ENCODE data around the gene RNF39.
"Not testable (repeated sequence)": the region's sequence is repeated elsewhere in the genome, so short reads cannot be mapped to it uniquely, and the experiment has no call there.

The RNF39 gene, protein sequence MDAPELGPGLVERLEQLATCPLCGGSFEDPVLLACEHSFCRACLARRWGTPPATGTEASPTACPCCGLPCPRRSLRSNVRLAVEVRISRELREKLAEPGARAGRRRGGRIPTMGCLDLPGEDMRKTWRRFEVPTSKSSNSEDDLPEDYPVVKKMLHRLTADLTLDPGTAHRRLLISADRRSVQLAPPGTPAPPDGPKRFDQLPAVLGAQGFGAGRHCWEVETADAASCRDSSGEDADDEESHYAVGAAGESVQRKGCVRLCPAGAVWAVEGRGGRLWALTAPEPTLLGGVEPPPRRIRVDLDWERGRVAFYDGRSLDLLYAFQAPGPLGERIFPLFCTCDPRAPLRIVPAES

DNA sequence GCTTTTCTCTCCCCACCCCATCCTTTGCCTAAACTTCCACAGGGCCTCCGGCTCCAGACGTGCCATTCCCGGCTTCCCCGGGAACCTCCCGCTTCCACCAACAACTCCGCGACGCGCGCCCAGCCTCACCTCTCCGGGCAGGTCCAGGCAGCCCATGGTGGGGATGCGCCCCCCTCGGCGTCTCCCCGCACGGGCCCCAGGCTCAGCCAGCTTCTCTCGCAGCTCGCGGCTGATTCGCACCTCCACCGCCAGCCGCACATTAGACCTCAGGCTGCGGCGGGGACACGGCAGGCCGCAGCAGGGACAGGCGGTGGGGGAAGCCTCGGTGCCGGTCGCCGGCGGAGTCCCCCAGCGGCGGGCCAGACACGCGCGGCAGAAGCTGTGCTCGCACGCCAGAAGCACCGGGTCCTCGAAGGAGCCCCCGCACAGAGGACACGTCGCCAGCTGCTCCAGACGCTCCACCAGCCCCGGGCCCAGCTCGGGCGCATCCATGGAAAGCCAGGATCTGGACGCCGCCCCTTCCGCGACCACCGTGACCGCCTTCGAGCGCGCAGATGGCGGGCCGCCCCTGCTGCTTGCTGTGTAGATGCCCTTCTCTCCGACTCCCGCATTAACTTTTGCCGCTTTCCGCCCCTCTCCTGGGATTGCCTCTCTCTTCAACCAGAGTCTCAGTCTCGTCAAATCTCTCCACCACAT lies at the start of gene RNF39:
TSS of gene RNF39 (minus strand) at position 676 of the 696 bp plus-strand sequence. CDS start at position 492, 184 bp downstream.
- DNase-seq (ENCODE audit: low read depth), result no peak

DNA sequence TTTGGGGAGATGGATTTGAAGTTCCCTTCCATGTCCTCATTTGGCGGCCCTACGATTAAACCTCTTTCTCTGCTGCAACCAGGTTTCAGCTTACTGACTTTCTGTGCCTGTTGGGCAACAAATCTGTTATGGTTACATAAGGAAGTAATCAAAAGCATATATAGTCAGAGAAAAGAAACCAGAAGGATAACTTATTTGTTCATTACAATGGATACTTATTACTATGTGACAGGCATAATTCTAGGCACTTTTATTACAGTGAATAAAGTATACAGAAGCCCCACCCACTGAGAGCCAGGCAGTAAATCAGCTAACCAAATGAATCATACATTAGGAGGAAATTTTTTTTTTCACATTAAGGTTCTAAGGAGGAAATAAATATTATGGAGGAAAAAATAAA lies 46.9 kb upstream of the RNF39 start:
- no peak for DNase-seq (ENCODE audit: low read depth)

DNA sequence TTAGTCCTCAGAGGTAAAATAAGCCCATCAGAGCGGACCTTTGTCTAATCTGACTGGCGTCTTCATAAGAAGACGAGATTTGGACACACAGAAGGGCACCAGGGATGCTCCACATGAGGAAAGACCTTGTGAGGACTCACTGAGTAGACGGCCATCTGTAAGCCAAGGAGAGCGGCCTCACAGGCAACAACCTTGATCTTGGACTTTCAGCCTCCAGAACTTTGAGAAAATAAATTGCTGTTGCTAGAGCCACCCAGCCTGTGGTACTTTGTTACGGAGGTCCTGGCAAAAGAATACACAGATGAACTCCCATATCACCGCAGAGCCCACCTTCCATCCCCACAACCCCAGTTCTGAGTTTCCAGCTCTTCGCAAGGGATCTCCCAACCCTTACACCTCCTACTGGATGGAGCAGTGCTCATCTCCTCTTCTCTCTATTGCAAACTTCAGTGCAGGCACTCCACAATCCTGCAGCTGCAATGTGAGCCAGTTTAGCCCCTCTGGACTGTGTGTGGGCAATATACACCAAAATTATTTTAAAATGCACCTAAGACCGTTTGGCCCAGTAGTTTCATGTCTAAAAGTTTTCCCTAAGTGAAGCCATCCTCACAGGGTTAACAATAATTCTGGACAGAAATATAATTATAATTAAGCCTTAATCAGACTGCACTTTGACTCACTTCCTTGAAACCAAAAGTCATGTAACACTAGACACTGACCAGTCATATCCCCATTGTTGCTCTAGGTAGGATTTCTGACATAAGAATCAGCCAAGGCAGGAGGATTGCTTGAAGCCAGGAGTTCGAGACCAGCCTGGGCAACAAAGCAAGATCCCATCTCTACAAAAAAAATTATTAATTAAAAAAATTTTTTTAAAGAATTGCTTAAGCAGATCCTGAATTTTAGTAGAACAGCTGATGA lies 46.1 kb upstream of the RNF39 start:
- no peak for DNase-seq (ENCODE audit: low read depth)

DNA sequence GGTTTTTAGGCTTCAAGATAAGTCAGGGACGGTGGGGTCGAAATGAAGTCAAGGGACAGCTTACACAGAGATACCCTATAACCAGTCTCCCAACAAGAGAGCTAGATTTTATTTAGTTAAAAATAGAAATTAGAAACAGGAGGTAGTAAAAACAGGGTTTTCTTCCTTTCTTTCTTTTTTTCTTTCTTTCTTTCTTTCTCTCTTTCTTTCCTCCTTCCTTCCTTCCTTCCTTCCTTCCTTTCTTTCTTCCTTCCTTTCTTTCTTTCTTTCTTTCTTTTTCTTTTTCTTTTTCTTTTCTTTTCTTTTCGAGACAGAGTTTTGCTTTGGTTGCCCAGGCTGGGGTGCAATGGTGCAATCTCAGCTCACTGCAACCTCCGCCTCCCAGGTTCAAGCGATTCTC lies 43.1 kb upstream of the RNF39 start:
- not testable (repeated sequence) for DNase-seq (ENCODE audit: low read depth)

DNA sequence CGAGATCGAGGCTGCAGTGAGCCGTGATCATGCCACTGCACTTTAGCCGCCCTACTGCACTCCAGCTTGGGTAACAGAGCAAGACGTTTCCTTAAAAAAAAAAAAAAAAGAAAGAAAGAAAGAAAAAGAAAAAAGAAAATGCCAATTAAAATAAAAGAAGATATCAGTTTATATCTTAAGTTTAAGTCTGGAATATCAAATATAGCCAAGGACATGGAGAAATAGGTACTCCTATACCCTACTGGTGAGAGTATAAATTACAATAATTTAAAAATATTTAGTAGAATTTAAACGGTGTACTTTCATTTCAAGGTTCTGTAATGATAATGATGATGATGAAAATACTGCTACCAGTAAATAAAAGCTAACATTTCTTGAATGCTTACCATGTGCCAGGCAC lies 41.2 kb upstream of the RNF39 start:
- DNase-seq (ENCODE audit: low read depth), result no peak

DNA sequence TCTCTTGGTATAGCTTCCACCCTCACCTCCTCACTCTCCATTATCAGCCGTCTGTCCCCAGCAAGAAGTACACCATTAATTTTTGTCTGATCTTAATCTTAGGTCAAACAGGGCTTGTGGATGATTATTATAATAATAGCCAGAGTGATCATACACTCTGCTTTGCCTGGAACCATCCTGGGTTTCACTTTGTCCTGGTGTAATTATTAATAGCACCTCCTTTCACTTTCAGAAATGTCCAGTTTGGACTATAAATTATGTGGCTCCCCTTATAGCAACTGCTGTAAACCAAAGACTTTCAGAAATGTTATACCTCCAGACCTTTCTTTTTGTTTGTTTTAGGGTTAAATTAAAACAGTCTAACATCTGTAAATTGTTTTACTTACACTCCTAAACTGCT lies 38.3 kb upstream of the RNF39 start:
- no peak for DNase-seq (ENCODE audit: low read depth)

DNA sequence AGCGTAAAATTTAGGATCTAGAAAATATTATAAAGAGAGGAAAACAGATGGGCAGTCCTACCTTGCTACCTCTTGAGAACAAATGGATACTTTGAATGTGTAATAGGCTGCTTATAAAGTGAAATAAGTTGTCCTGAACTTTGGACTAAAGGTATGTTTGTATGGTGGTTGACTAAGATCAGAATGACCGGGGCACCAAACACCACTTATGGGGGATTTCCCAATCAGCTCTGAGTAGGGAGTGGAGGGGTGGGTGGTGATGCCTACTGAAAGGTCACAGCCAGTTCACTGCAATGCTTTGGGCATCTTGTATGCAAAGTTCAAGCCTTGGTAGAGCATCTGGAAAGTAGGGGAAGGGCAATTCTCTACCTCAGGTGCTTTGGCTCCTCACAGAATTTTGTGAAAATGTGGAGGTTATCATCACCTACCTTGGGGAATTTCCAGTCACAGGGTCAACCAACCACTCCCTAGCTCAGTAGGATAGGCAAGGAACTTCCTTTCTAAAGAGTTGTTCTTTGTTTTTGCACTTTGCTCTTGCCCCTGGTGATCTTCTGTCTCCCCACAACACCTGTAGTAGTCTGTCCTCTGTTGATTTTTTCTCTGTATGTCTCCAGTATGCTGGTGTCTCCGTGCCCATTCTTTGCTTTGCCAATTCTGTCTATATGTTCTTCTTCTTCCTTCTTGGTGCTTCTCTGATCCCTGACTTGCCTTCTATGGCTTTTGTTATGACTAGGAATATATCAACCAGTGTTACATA lies 37.6 kb upstream of the RNF39 start, which contains the start of gene TRIM31:
TSS of gene TRIM31 (minus strand) at position 88 of the 757 bp plus-strand sequence. CDS start 285 bp downstream, outside the sequence.
- no peak for DNase-seq (ENCODE audit: low read depth)

DNA sequence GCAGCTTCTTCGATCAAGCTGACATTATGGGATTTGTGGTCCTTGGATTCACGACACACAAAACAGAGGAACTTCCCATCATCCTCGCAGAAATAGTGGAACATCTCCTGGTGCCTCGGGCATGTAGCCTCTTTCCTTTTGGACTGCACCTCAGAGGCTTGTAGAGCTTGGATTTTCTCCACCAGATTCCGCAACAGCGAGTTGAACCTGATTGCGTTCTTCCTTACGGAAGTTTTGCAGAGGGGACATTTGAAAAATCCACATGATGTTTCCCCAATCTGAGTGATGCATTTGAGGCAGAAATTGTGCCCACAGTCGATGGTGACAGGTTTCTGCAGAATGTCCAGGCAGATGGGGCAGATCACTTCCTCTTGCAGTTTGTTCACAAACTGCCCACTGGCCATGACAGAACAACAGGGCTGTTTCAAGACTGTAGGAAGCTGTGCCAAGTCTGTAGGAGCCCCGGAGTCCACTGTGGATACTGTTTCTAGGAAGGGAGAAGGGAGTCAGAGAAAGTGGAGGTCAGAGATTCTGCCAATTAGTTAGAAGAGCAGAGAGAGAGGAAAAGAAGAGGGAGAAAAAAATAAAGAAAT lies 36.9 kb upstream of the RNF39 start:
- DNase-seq (ENCODE audit: low read depth), result no peak

DNA sequence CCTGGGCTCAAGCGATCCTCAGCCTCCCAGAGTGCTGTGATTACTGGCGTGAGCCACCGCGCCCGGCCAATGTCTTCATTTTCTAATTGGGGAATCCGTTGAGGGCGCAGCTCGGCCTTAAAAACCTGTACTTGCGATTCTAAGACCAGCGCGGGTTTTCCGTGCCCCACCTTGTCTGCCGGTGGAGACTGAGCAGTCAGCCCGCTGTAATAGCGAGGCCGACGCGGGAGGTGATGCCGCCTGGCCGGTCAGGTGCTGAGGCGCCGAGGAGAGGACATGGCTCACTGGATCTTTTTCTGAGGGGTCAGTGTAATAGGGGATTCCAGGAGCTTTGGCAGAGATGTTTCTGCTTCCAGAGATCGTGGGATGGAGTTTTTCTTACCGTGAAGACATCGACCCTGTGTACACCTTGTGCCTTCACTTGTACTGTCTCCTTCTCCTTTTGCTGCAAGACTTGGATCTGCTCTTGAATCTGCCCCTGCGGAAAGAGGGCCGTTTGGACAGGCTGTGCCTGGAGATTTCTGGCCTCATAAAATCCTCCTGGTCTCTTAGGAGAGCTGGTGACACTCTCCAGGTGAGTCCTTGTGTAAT lies 35.8 kb upstream of the RNF39 start:
- no peak for DNase-seq (ENCODE audit: low read depth)

DNA sequence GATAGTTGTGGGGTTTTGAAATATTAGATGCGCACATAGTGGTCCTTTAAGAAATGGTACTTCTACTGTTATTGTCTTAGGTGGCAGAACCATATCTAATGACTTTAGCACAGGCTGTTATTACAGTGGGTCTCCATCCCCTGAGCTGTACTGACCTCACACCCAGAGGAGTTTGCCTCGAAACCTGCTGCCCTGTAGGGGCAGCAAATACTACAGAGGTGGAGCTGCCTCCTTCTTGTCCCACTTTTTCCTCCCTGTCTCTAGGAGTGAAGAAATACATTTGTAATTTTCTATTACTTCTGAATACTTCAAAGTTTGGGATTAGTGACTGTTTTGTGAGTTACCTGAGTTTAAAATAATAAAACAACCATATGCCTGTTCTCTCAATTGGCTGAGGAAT lies 29.1 kb upstream of the RNF39 start:
- no peak for DNase-seq (ENCODE audit: low read depth)

DNA sequence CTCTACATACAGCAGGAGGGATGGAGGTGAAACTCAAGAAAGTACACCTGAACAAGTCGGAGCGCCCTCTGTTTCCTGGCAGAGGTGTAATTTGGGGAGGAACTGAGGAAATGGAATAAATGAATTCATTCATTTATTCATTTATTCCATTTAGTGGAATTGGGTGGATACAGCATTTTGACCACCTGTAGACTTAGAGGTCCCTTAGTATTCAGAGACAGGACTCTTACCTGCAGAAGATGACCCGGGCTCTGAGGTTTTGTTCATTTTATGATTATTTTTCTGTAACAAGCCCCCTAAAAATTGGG lies 28.3 kb upstream of the RNF39 start:
- DNase-seq (ENCODE audit: low read depth), result no peak

DNA sequence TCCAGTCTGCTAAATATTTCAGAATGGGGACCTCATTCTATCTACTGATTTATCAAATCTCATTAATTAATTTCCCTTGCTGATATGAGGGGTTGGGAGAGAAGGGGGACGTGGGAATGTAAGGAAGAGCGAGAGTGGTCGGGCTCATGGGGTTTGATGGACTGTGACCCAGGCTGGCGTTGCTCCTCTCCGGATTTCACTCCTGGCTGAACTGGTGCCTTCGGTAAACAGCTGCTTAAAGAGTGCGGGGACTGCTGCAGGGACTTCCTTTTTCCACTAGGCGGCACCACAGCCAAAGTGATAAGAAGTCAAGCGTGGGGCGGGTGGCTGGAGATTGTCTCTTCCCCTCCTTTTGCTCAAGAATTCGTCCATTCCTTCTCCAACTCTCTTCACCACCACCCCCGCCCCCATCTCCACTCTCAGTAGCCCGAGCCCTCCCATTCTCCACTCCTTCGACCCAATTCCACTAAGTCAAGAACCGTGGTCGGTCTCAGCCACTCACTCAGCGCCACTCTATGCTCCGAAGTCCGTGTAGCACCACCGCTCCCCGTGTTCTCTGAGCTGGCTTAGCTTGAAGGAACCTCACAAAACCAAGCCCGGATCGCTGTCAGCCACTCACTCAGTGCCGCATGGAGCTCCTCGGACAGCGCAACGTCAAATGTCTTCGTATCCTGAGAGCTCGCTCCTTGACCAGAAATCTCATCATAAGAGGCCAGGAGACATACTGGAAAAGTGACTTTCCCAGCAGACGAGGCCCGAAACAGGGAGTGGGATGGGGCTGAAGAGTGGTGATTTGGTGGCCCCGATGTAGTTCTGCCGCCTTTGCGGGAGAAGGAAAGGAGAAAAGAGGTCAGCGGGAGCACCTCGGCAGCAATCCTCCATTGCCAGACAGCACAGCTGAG lies 27.7 kb upstream of the RNF39 start:
- DNase-seq (ENCODE audit: low read depth), result peak; percentile 70

DNA sequence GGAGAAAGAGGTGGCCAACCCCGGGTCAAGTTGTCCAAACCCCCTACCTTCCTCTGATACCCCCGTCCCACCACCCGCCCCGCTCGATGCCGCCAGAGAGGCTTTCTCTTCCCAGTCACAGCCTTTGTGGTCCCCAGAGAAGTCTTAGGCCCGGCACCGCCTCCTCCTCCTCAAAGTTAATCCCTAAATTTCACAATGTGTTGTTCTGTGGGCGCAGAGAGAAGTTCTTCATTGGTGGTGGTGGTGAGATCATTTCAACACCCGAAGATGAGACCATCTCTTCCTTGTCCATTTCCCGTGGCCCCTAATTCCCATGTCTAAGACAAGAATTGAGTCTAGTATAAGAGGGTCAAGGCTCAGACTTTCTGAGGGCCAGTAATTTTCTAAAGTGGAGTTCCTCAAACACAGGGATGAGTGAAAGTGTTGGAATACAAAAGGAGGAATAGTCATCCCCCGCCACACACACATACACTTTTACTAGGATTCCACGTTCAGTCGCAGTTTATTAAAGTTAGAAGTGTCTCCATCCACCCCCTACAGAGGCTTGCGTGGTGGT lies 26.9 kb upstream of the RNF39 start:
- DNase-seq (ENCODE audit: low read depth), result no peak

DNA sequence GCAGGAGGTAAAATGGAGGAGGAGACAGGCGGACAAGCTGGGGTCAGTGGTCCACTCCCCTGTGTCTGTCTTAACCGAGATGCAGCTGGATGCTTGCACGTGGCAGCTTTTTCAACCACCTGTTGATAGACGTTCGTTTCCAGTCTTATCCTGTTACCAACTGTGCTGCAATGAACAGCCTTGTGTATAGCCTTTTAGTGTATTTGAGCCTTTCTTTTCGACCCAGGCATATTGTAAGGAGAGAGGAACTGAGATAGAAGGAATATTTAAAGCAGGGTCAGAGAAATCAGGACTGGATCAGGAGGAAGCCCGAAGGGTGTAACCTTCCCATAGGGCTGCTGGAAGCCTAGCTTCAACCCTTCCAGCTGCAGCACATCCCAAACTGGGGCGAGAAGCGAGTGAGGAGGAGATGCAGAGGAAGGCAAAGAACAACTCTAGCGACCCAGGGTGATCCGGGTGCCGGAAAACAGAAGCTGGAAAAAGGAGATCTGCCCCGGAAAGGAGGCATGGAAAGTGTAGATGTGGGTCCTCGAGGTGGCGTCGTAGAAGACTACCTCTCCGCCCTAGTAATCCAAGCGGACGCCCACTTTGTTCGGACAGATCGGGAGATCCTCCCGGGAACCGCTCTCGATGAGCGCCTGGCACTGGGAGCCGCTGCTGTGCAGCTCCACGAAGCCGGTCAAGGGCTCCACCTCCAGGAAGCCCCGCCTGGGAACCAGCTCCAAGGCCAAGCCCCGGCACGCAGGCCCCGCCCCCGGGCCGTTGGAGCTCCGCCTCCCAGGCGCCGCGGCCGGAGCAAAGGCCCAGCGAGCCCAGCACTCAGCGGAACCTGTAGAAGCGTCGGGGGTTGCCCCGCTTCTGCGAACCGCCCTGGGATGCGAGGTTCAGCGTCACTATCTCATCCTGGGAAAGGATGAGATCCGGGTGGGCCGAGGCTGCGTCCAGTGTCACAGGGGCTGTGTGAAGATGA lies 26.2 kb upstream of the RNF39 start:
- DNase-seq (ENCODE audit: low read depth), result peak; percentile 61

DNA sequence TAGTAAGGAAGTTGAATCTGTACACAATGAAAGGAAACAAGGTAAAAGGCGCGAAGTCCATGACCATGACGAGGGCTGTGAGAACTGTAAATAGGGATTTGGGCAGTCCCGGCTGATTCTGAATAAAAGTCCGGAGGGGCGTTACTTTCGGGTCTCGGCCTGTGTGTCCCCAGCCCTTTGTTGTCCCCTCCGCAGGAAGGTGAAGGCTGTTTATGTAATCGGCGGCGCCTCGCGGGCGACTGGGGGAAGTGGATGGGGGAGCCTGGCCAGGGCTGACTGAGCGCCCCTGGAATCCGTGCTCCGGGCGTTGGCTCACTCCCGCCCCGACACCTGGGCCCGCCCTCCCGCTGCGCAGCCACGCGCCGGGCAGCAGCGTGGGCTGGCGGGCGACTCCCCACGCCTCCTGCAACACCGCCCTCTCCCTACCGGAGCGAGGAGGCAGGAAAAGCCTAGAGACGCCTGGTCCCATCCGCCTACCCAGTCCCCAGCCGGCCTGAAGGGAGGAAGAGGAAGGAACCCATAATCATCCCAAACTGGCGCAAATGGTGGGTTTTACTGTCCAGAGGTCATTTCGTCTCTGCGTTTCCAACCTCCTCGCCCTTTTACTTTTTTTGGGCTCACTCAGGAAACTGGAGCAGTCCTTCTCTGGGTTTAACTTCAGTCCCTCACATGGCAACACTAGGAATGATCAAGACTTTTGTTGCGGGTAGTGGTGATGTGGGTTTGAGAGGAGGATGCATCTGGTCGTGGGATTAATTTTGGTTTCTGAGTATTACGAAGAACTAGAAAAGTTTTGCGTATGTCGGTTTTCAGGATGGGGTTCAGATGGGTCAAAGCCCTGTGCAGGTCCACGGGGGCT lies 25.2 kb upstream of the RNF39 start:
- DNase-seq (ENCODE audit: low read depth), result no peak

DNA sequence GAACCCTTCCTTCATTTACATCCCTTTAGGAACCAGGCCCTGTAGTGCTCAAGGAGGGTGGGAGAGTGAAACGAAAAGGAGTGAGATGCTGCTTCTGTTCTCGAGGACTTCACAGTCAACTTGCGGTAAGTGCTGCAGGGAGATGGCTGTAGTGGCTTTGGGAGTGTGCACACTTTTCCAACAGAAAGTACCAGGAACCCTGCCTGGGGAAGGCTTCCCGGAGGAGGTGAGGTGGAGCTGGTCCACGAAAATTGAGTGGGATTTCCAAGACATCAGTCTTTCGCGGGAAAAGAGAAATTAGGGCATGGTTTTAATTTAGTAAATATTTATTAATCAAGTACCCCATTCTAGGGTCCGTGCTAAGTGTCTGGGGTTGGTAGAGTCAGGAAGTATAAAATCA lies 24.6 kb upstream of the RNF39 start:
- no peak for DNase-seq (ENCODE audit: low read depth)
